IPS-15b (cell line): Measurements from ENCODE around the gene PNMA6E.

Experiments
- H3K27me3 ChIP-seq: one replicate; pipeline ENCODE4 v1.6.1; 2013; ENCODE audit warnings: low read length; ENCODE audit not compliant: control insufficient read depth, insufficient read depth
- H3K36me3 ChIP-seq: one replicate; pipeline ENCODE4 v1.6.1; 2013; ENCODE audit warnings: low read length; ENCODE audit not compliant: control insufficient read depth, insufficient read depth
- H3K4me1 ChIP-seq: one replicate; pipeline ENCODE4 v1.6.1; 2013; ENCODE audit warnings: mild to moderate bottlenecking, low read length; ENCODE audit not compliant: control insufficient read depth, insufficient read depth
- H3K4me3 ChIP-seq: one replicate; pipeline ENCODE4 v1.5.1; 2013; ENCODE audit warnings: low read depth, low read length
- H3K9ac ChIP-seq: one replicate; pipeline ENCODE4 v1.6.1; 2013; ENCODE audit warnings: low read depth, mild to moderate bottlenecking, low read length
- H3K9me3 ChIP-seq: one replicate; pipeline ENCODE4 v1.6.1; 2013; ENCODE audit warnings: mild to moderate bottlenecking, low read length; ENCODE audit not compliant: control insufficient read depth, insufficient read depth

PNMA6E gene

DNA sequence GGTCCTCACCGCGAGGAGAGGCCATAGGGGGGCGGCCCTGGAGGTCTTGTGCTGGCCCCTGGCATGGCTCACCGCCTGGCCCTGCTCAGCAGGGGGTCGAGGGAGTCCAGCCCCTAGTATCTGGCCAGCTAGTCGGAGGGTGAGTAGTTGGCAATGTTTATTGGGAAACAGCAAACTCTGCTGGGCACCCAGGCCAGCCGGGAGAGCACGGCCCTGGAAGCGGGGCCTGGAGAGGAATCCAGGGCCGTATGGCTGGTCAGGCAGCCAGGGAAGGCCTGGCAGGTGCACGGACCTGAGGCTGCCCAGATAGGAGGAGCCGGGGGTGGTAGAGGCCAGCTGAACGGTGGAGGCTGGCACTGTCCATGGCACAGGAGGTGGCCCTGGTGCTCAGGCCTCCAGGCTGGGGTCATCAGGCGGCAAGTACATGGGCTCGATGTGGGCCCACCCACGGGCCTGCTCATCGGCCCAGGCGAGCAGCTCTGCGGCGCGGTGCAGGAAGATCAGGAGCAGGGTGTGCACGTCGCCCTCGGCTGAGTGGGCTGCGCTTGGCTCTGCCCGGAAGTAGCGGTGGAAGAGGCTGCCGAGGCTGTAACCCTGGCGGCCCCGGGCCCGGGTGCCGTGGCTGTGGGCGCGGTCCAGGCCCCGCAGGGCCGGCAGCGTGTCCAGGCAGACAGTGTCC, 43.3 kb upstream of the PNMA6E start:
- Histone ChIP-seq H3K27me3 (no peaks in the 10 kb centered on the region), H3K36me3 (no peaks in the 10 kb centered on the region), H3K9me3 (peaks cover 4% of the 10 kb centered on the region), H3K4me1 (no peaks in the 10 kb centered on the region), H3K4me3 (no peak overlapping the region), H3K9ac (no peak overlapping the region)

DNA sequence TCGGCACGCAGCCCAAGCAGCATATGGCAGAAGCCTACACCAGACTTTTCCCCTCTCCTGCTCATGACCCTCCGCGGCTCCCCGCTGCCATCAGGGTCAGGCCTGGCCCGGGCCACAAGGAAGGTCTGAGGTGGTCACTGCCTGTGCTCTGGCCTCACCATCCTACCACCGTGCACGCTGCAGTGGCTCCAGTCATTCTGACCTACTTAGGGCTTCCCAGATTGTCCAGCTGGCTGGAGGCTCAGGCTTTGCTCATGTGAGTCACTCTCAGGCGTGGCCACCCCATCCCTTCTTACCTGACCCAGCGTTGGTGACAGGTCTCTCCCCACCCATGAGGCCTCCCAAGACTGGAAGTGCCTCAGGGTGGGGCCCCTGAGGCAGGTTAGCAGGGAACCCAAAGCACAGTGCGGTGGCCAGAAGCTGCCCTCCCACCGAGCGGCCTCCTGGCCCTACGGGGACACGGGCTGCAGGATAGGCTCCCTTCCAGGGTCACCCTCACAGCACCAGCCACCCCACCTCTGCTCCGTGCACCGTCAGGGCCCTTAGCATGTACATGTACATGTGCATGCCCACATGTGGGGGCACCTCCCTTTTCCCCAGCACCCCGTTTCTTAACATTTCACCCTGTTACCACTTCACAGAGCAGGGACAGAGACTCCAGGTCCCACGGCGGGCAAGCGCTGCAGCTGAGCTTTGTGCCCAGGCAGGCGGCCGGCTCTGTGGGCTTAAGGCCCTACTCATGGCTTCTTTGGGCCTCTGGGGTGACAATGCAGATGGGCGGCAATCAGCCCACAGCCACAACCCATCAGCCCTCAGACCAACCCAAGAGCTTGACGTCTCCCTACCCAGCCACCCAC, 42.6 kb upstream of the PNMA6E start:
- Histone ChIP-seq H3K36me3 (no peaks in the 10 kb centered on the region), H3K4me3 (no peak overlapping the region)

DNA sequence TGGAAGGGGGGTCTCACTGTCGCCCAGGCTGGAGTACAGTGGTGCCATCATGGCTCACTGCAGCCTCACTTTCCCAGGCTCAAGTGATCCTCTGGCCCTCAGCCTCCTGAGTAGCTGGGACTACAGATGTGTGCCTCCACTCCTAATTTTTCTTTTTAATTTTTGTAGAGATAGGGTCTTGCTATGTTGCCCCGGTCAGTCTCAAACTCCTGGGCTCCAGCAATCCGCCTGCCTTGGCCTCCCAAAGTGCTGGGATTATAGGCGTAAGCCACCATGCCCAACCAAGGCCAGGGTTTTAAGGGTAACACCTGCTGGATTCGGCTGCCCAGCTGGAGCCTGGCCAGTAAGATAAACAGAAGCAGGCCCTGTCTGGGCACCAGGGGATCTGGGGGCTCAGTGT, 41.3 kb upstream of the PNMA6E start:
- no peak overlapping the region for H3K9ac ChIP-seq
- no peaks in the 10 kb centered on the region for H3K4me1 ChIP-seq
- no peak overlapping the region for H3K4me3 ChIP-seq
- peaks cover 5% of the 10 kb centered on the region for H3K9me3 ChIP-seq
- no peaks in the 10 kb centered on the region for H3K36me3 ChIP-seq
- no peaks in the 10 kb centered on the region for H3K27me3 ChIP-seq

More for the DNA sequence above, 42.6 kb upstream of the PNMA6E start:
- Histone ChIP-seq H3K9me3 (peaks cover 8% of the 10 kb centered on the region), H3K27me3 (no peaks in the 10 kb centered on the region), H3K9ac (no peak overlapping the region), H3K4me1 (no peaks in the 10 kb centered on the region)

DNA sequence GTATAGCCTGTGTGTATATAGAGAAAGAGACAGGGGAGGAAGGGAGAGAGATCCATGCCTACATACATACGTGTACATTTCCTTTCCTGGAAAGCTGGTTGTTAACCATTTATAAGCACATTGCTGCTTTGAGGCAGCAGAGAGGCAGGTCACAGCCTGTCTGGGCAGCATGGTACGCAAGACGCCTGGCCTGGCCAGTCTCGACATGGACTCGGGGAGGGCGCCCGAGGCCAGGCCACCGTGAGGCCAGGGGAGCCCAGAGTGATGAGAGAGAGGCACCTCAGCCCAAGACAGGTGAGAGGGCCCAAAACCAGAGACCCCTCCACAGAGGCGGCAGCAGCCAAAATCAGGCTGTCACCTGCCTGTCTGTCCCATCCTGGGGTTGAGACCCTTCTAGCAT, 40.8 kb upstream of the PNMA6E start:
- H3K4me1 ChIP-seq = no peaks in the 10 kb centered on the region
- no peak overlapping the region for H3K4me3 ChIP-seq
- peaks cover 4% of the 10 kb centered on the region for H3K9me3 ChIP-seq
- no peak overlapping the region for H3K9ac ChIP-seq
- no peaks in the 10 kb centered on the region for H3K27me3 ChIP-seq
- H3K36me3 ChIP-seq = no peaks in the 10 kb centered on the region

DNA sequence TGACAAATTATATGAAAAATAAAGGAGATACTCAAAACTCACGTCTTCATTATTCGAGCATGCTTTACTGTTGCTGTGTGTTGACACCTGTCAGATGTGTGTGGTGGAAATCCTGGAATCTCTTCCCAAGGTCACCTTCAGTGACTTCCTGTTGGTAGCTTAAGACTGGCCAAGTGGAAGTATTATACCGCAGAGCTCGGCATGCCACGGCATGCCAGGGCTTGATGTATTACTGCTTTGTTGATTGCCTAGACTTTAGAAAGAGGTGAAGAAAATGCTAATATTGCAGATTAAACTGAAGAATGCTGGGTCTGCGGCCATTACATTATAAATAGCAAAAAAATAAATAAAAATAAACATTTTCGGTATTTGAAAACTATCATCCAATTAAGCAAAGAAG, 40.1 kb upstream of the PNMA6E start:
- Histone ChIP-seq H3K9ac (no peak overlapping the region), H3K36me3 (no peaks in the 10 kb centered on the region), H3K4me1 (no peaks in the 10 kb centered on the region), H3K9me3 (peaks cover 4% of the 10 kb centered on the region), H3K4me3 (no peak overlapping the region), H3K27me3 (no peaks in the 10 kb centered on the region)

DNA sequence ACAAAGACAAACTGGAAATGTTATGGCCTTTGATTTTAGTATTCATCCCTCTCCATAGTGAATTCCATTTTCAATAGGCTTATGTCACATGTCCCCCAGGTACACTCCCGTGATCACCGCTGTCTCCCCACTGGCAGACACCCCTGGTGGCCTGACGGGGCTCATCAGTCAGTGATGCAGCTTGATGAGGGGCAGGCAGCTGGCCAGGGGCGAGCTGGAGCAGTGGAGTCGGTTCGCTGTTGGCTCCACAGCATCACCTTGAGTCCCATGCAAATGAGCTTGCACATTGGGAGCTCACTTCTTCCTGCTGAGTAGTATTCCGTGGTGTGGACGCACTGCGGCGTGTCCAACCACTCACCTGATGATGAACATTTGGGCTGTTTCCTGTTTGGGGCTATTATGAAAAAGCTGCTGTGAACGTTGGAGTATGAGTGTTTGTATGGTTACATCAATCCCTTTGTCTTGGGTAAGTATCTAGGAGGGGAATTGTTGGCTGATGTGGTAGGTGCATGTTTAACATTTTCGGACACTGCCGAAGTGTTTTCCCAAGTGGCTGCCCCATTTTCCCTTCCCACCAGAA, 39.5 kb upstream of the PNMA6E start:
- no peak overlapping the region for H3K4me3 ChIP-seq
- no peak overlapping the region for H3K9ac ChIP-seq
- peaks cover 4% of the 10 kb centered on the region for H3K9me3 ChIP-seq
- H3K4me1 ChIP-seq = no peaks in the 10 kb centered on the region
- H3K27me3 ChIP-seq = no peaks in the 10 kb centered on the region
- H3K36me3 ChIP-seq = no peaks in the 10 kb centered on the region

DNA sequence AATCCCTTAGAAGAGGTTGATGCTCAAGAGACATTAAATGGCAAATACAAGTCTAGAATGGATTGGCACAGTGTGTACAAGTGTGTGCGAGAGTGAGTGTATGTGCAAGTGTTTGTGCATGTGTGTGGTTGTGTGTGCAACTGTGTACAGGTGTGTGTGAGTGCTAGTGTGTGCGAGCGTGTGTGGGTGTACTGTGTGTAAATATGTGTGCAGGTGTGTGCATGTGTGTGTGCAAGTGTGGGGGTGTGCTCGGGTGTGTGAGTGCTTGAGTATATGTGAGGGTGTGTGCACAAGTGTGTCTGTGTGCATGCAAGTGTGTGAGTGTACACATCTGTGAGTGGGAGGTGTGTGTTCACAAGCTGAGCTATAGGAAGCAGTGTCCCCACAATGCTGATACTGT, 38.8 kb upstream of the PNMA6E start:
- no peak overlapping the region for H3K9ac ChIP-seq
- peaks cover 4% of the 10 kb centered on the region for H3K9me3 ChIP-seq
- H3K36me3 ChIP-seq = no peaks in the 10 kb centered on the region
- H3K4me3 ChIP-seq = no peak overlapping the region
- H3K4me1 ChIP-seq = no peaks in the 10 kb centered on the region
- no peaks in the 10 kb centered on the region for H3K27me3 ChIP-seq

DNA sequence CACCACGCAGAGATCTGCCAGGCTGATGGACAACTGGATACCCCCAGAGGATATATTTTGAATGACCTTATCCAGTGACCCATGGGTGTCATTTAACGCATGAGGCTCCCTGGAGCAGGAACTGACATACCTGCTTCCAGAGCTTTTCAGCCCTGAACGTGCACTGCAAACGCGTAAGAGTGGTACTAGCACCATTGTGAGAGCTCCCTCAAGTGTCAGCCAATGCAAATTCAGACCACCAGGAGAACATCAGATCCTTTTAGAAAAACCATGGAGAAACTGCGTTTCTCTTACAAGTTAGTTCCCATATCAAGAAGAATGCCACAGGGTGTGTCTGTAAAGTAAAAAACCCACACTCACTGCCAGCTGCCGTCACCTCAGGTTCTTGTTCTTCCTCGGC, 37.4 kb upstream of the PNMA6E start:
- H3K9me3 ChIP-seq = peaks cover 9% of the 10 kb centered on the region

DNA sequence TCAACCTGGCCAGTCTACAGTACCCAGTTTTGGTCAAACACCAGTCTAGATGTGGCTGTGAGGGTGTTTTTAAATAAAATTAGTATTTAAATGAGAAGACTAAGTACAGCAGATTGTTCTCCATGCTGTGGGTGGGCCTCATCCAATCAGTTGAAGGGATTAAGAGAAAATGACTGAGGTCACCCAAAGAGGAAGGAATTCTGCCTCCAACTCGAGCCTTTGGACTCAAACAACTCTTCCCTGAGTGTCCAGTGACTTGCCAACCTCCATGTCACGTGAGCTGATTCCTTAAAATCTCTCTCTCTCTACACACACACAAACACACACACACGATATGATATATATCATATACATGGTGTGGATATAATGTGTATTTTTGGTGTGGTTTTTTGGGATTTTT, 34.7 kb upstream of the PNMA6E start:
- Histone ChIP-seq H3K9ac (no peak overlapping the region), H3K9me3 (peaks cover 9% of the 10 kb centered on the region), H3K36me3 (no peaks in the 10 kb centered on the region), H3K4me3 (no peak overlapping the region), H3K4me1 (no peaks in the 10 kb centered on the region), H3K27me3 (no peaks in the 10 kb centered on the region)

More for the DNA sequence above, 37.4 kb upstream of the PNMA6E start:
- H3K4me1 ChIP-seq = no peaks in the 10 kb centered on the region
- no peaks in the 10 kb centered on the region for H3K36me3 ChIP-seq
- H3K9ac ChIP-seq = no peak overlapping the region
- no peak overlapping the region for H3K4me3 ChIP-seq
- H3K27me3 ChIP-seq = no peaks in the 10 kb centered on the region

DNA sequence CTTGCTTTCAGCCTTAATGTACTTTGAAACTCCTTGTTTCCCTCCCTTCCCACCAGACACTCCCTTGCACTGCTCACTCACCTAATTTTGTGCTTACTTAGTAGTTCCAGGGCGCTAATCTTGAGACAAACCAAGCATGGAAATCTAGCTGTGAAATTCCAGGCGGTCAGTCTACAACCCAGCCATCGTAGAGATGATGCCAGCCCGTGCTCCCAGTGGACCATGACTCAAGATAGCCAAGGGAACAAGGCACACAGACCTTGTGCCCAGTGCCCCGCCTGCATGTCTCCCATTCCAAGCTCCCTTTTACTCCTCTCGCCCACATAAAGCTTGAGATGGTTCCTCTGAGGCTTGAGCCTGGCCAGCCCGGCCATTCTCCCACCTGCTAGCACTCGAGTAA, 33.7 kb upstream of the PNMA6E start:
- H3K36me3 ChIP-seq = no peaks in the 10 kb centered on the region
- no peak overlapping the region for H3K4me3 ChIP-seq
- no peaks in the 10 kb centered on the region for H3K27me3 ChIP-seq
- no peaks in the 10 kb centered on the region for H3K4me1 ChIP-seq
- peaks cover 9% of the 10 kb centered on the region for H3K9me3 ChIP-seq
- no peak overlapping the region for H3K9ac ChIP-seq

DNA sequence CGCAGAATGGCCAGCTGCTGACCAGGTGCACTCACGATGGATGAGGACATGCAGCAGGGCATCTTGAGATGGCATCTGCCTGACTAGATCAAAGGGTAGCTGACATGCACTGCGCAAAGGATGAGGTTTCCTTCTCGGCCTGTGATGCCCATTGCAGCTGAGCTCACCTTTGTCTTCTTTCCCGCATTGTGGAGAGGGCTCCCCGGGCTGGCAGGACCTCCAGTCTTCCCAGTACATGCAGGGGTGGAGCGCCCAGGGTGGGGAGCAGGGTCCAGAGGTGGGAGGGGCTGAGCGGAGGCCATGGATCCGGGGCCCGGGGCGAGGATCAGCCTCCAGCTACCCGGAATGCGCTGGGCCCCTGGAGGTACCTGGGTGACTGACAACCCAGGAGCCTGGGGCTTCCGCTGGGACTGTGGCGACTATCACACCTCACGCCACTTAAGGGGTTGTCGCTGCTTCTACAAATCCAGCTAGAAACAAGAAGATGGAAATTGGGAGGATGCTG, 32.7 kb upstream of the PNMA6E start:
- H3K27me3 ChIP-seq = no peaks in the 10 kb centered on the region
- H3K9me3 ChIP-seq = peaks cover 5% of the 10 kb centered on the region
- H3K9ac ChIP-seq = no peak overlapping the region
- H3K4me1 ChIP-seq = no peaks in the 10 kb centered on the region
- H3K36me3 ChIP-seq = no peaks in the 10 kb centered on the region
- H3K4me3 ChIP-seq = no peak overlapping the region
